CD14-positive monocyte (primary cell): ENCODE data around the gene YIPF6. TPM values are rescaled to one million over a fixed set of nuclear protein-coding genes. Genes with fewer than 3 reads are reported as not detected.
"Not testable (repeated sequence)": the region's sequence is repeated elsewhere in the genome, so short reads cannot be mapped to it uniquely, and the experiment has no call there.

ENCODE experiments used
- DNase-seq, 3 donors: peaks; one replicate each; pipeline ENCODE4 v3.0.0-alpha.2; 2011 to 2022
- H2AFZ ChIP-seq: 2 replicates; pipeline ENCODE4 v1.6.0; 2012; ENCODE audit warnings: mild to moderate bottlenecking, low read depth, low read length, inconsistent platforms; ENCODE audit not compliant: insufficient read depth, poor library complexity, severe bottlenecking
- H3K27ac ChIP-seq, 2 donors: 1 replicate in 1 of 2; 2 replicates in 1 of 2; pipeline ENCODE4 v1.5.1; 2012 to 2013; ENCODE audit warnings: low read length in 2 of 2, control low read depth in 1 of 2, inconsistent platforms in 1 of 2, low read depth in 1 of 2, mild to moderate bottlenecking in 1 of 2
- H3K27me3 ChIP-seq, 2 donors: one replicate each; pipeline versions ENCODE4 v1.6.0 to v1.6.1; 2011 to 2013; ENCODE audit warnings: low read length in 2 of 2; ENCODE audit not compliant: control insufficient read depth in 2 of 2, insufficient read depth in 2 of 2
- H3K36me3 ChIP-seq, 2 donors: replicated peaks in 1 of 2; 1 replicate in 1 of 2; 2 replicates in 1 of 2; pipeline versions ENCODE4 v1.5.1 to v1.6.1; 2012 to 2013; ENCODE audit warnings: low read length in 2 of 2, control low read depth in 1 of 2, inconsistent platforms in 1 of 2, mild to moderate bottlenecking in 1 of 2; ENCODE audit not compliant: insufficient read depth in 2 of 2, control insufficient read depth in 1 of 2
- H3K4me1 ChIP-seq, 2 donors: 1 replicate in 1 of 2; 2 replicates in 1 of 2; pipeline versions ENCODE4 v1.5.1 to v1.6.1; 2012 to 2013; ENCODE audit warnings: low read length in 2 of 2, control low read depth in 1 of 2, inconsistent platforms in 1 of 2, mild to moderate bottlenecking in 1 of 2, moderate library complexity in 1 of 2; ENCODE audit not compliant: insufficient read depth in 2 of 2, control insufficient read depth in 1 of 2
- H3K4me2 ChIP-seq: replicated peaks from 2 replicates; pipeline ENCODE3; 2012; ENCODE audit warnings: low read length, moderate library complexity, mild to moderate bottlenecking; ENCODE audit not compliant: poor library complexity, severe bottlenecking; ENCODE audit errors: extremely low read depth
- H3K4me3 ChIP-seq, 3 experiments: fragments of 200-600 bp in 1 of 3; sonication (generic) in 1 of 3; replicated peaks in 1 of 3; 1 replicate in 2 of 3; 2 replicates in 1 of 3; pipeline ENCODE4 v1.5.1; 2011 to 2013; ENCODE audit warnings: low read length in 3 of 3, mild to moderate bottlenecking in 3 of 3, control low read depth in 2 of 3, low read depth in 2 of 3, inconsistent platforms in 1 of 3, moderate library complexity in 1 of 3
- H3K79me2 ChIP-seq: 2 replicates; pipeline ENCODE4 v1.6.0; 2012; ENCODE audit warnings: mild to moderate bottlenecking, control low read depth, inconsistent platforms, low read length, moderate library complexity; ENCODE audit not compliant: insufficient read depth
- H3K9ac ChIP-seq: 2 replicates; pipeline ENCODE4 v1.6.0; 2017; ENCODE audit warnings: low read length, mild to moderate bottlenecking; ENCODE audit not compliant: insufficient read depth, poor library complexity, severe bottlenecking
- H3K9me3 ChIP-seq, 2 donors: replicated peaks in 1 of 2; 1 replicate in 1 of 2; 2 replicates in 1 of 2; pipeline versions ENCODE4 v1.5.1 to v1.6.1; 2012 to 2013; ENCODE audit warnings: low read length in 2 of 2, control low read depth in 1 of 2; ENCODE audit not compliant: control insufficient read depth in 1 of 2, insufficient read depth in 1 of 2
- H4K20me1 ChIP-seq: 2 replicates; pipeline ENCODE4 v1.6.0; 2012; ENCODE audit warnings: mild to moderate bottlenecking, low read length, control low read depth, moderate library complexity; ENCODE audit not compliant: insufficient read depth
- H3K27ac Mint-ChIP-seq, 7 donors: one replicate each; pipeline ENCODE4 v1.8.0; 2020; ENCODE audit warnings: mild to moderate bottlenecking in 7 of 7, mixed read lengths in 7 of 7, moderate library complexity in 6 of 7, inconsistent platforms in 2 of 7
- H3K27me3 Mint-ChIP-seq, 3 donors: one replicate each; pipeline ENCODE4 v1.8.0; 2021 to 2022; ENCODE audit warnings: low read depth in 3 of 3, mild to moderate bottlenecking in 3 of 3, mixed read lengths in 3 of 3, moderate library complexity in 3 of 3, inconsistent platforms in 1 of 3
- H3K36me3 Mint-ChIP-seq, 2 donors: one replicate each; pipeline ENCODE4 v1.8.0; 2020; ENCODE audit warnings: mixed read lengths in 2 of 2, inconsistent platforms in 1 of 2, mild to moderate bottlenecking in 1 of 2
- H3K4me1 Mint-ChIP-seq: one replicate; pipeline ENCODE4 v1.8.0; 2020; ENCODE audit warnings: mild to moderate bottlenecking, mixed read lengths
- H3K4me3 Mint-ChIP-seq, 2 donors: one replicate each; pipeline ENCODE4 v1.8.0; 2020; ENCODE audit warnings: mild to moderate bottlenecking in 2 of 2, mixed read lengths in 2 of 2, moderate library complexity in 1 of 2
- H3K9me3 Mint-ChIP-seq, 7 donors: one replicate each; pipeline ENCODE4 v1.8.0; 2020 to 2022; ENCODE audit warnings: mixed read lengths in 7 of 7, mild to moderate bottlenecking in 6 of 7, moderate library complexity in 6 of 7, inconsistent platforms in 2 of 7
- WGBS: methylation state at CpG from one replicate; pipeline ENCODE4 v1.1.5; 2013; ENCODE audit warnings: missing lambda C conversion rate; ENCODE audit not compliant: insufficient coverage; 5-methylcytosine and 5-hydroxymethylcytosine counted together
- intact Hi-C, 2 donors: fragments of 100-400 bp; cut with micrococcal nuclease; formaldehyde crosslinking; loops; one replicate each; pipeline versions ENCODE4 v1.15.0 to v1.15.1; 2023
- polyA plus RNA-seq, 3 donors: library from polyadenylated mRNA; depleted of rRNA in 1 of 3; unstranded in 2 of 3; stranded (reverse) in 1 of 3; fragments of 300-500 nt in 2 of 3; fragments of >200 nt in 1 of 3; fragmentation: Illumina TruSeq in 2 of 3; gene quantifications; 1 replicate in 2 of 3; 2 replicates in 1 of 3; pipeline ENCODE4 v1.2.3, GENCODE V29; 2012 to 2021
- TF ChIP-seq, protein P1 (sequence below): fragments of 200-600 bp; IDR thresholded peaks from one replicate; pipeline ENCODE4 v1.8.0; 2022; ENCODE audit warnings: antibody characterized with exemption, mild to moderate bottlenecking

Gene YIPF6
- polyA plus RNA-seq, 3 donors = 3.8 to 23.6 (median 21.0) TPM

DNA sequence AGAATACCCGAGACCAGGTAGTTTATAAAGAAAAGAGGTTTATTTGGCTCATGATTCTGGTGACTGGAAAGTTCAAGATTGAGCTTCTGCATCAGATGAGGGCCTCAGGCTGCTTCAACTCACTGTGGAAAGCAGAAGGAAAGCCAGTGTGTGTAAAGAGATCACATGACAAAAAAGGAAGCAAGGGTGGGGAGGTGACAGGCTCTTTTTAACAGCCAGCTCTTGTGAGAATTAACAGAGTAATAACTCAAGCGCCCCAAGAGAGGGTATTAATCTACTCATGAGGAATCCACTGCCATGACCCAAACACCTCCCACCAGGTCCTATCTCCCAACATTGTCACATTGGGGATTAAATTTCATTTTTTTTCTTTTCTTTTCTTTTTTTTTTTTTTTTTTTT is 6.3 kb upstream of the YIPF6 start:
- no peaks in the 10 kb centered on the region for H3K36me3 ChIP-seq
- no peak overlapping the region for H3K4me2 ChIP-seq
- H3K4me3 ChIP-seq = no peak overlapping the region
- no peaks in the 10 kb centered on the region for H3K79me2 ChIP-seq
- peak in 1 of 3 donors; percentile 15 for DNase-seq
- Mint-ChIP-seq H3K4me1 (no peaks in the 10 kb centered on the region), H3K4me3 (no peak overlapping the region), H3K36me3 (no peaks in the 10 kb centered on the region), H3K27me3 (peaks cover 0 to 6% (median 5%) of the 10 kb centered on the region in 3 donors), H3K9me3 (peaks cover 0 to 8% (median 2%) of the 10 kb centered on the region in 7 donors), H3K27ac (no peak overlapping the region)
- H3K9ac ChIP-seq = no peak overlapping the region
- no peaks in the 10 kb centered on the region for H3K27me3 ChIP-seq
- no peak overlapping the region for H3K27ac ChIP-seq
- intact Hi-C loops = loop anchor here in 1 of 2 donors (10.0 kb wide), 1 partner anchor 298 kb away; no protein-coding TSS in a partner anchor
- H3K9me3 ChIP-seq = no peaks in the 10 kb centered on the region
- no CpG with 5 or more reads among the region's 2 CpGs for WGBS
- TF ChIP-seq, protein P1, sequence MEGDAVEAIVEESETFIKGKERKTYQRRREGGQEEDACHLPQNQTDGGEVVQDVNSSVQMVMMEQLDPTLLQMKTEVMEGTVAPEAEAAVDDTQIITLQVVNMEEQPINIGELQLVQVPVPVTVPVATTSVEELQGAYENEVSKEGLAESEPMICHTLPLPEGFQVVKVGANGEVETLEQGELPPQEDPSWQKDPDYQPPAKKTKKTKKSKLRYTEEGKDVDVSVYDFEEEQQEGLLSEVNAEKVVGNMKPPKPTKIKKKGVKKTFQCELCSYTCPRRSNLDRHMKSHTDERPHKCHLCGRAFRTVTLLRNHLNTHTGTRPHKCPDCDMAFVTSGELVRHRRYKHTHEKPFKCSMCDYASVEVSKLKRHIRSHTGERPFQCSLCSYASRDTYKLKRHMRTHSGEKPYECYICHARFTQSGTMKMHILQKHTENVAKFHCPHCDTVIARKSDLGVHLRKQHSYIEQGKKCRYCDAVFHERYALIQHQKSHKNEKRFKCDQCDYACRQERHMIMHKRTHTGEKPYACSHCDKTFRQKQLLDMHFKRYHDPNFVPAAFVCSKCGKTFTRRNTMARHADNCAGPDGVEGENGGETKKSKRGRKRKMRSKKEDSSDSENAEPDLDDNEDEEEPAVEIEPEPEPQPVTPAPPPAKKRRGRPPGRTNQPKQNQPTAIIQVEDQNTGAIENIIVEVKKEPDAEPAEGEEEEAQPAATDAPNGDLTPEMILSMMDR = no peak
- H3K4me1 ChIP-seq = no peaks in the 10 kb centered on the region
- no peak overlapping the region for H2AFZ ChIP-seq
- H4K20me1 ChIP-seq = no peaks in the 10 kb centered on the region

DNA sequence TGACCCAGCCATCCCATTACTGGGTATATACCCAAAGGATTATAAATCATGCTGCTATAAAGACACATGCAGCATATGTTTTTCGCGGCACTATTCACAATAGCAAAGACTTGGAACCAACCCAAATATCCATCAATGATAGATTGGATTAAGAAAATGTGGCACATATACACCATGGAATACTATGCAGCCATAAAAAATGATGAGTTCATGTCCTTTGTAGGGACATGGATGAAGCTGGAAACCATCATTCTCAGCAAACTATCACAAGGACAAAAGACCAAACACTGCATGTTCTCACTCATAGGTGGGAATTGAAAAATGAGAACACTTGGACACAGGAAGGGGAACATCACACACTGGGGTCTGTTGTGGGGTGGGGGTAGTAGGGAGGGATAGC is 5.1 kb upstream of the YIPF6 start:
- H3K4me3 ChIP-seq, H3K36me3 Mint-ChIP-seq, H3K4me1 ChIP-seq, H3K4me3 Mint-ChIP-seq, H3K27me3 Mint-ChIP-seq, H4K20me1 ChIP-seq, H3K4me1 Mint-ChIP-seq, H3K4me2 ChIP-seq, H2AFZ ChIP-seq, H3K27ac Mint-ChIP-seq, H3K27ac ChIP-seq, H3K27me3 ChIP-seq, H3K79me2 ChIP-seq, H3K9ac ChIP-seq, H3K36me3 ChIP-seq, DNase-seq, H3K9me3 ChIP-seq: not testable (repeated sequence)
- intact Hi-C loops = loop anchor here in 1 of 2 donors (10.0 kb wide), 1 partner anchor 299 kb away; no protein-coding TSS in a partner anchor
- WGBS = no CpG with 5 or more reads among the region's 2 CpGs
- H3K9me3 Mint-ChIP-seq = peaks cover 0 to 12% (median 4%) of the 10 kb centered on the region in 7 donors
